HepG2 (cell line): ENCODE results near the gene PTPRN. TPM values are rescaled to one million over a fixed set of nuclear protein-coding genes. Genes with fewer than 3 reads are reported as not detected.

Source experiments
- AGO1 ChIP-seq: fragments of 200-400 bp; formaldehyde crosslinking; IDR thresholded peaks from 2 replicates; pipeline ENCODE4 v1.6.1; 2017; ENCODE audit warnings: mild to moderate bottlenecking, low read depth, low read length, moderate library complexity; ENCODE audit not compliant: poor library complexity, severe bottlenecking
- ARNT2 ChIP-seq: sonication (generic); formaldehyde crosslinking; IDR thresholded peaks from 2 replicates; pipeline ENCODE4 v1.8.0; 2022; ENCODE audit warnings: mild to moderate bottlenecking, low read depth, missing genetic modification reagents, moderate library complexity
- BORCS8-MEF2B ChIP-seq: sonication (generic); formaldehyde crosslinking; IDR thresholded peaks from 2 replicates; pipeline ENCODE4 v1.8.0; 2022; ENCODE audit warnings: mild to moderate bottlenecking, missing genetic modification reagents
- CERS6 ChIP-seq: sonication (generic); formaldehyde crosslinking; IDR thresholded peaks from 2 replicates; pipeline ENCODE4 v1.5.0; 2020; ENCODE audit warnings: missing genetic modification reagents
- CTCF ChIP-seq: sonication (generic); formaldehyde crosslinking; IDR thresholded peaks from 2 replicates; pipeline ENCODE4 v1.5.0; 2020; ENCODE audit warnings: mild to moderate bottlenecking, missing genetic modification reagents, moderate library complexity
- HNRNPL ChIP-seq: fragments of 200-400 bp; formaldehyde crosslinking; IDR thresholded peaks from 2 replicates; pipeline ENCODE4 v1.6.1; 2017; ENCODE audit warnings: mild to moderate bottlenecking, low read depth, low read length
- MAX ChIP-seq: IDR thresholded peaks from 2 replicates; pipeline ENCODE4 v1.6.1; 2012; ENCODE audit warnings: inconsistent platforms
- MTA3 ChIP-seq: sonication (generic); formaldehyde crosslinking; IDR thresholded peaks from 2 replicates; pipeline ENCODE4 v1.4.0; 2020; ENCODE audit warnings: missing genetic modification reagents
- MTF1 ChIP-seq: sonication (generic); formaldehyde crosslinking; IDR thresholded peaks from 2 replicates; pipeline ENCODE4 v1.5.0; 2020; ENCODE audit warnings: missing genetic modification reagents
- MTF2 ChIP-seq: sonication (generic); formaldehyde crosslinking; IDR thresholded peaks from 2 replicates; pipeline ENCODE4 v1.5.0; 2020; ENCODE audit warnings: missing genetic modification reagents, borderline replicate concordance
- NFYB ChIP-seq: sonication (generic); formaldehyde crosslinking; IDR thresholded peaks from 2 replicates; pipeline ENCODE4 v1.4.0; 2020; ENCODE audit warnings: missing genetic modification reagents
- NONO ChIP-seq, 2 experiments: fragments of 450-650 bp in 1 of 2; sonication (generic) in 1 of 2; formaldehyde crosslinking in 1 of 2; IDR thresholded peaks in 1 of 2; conservative IDR thresholded peaks in 1 of 2; 2 replicates each; pipeline versions ENCODE4 v1.6.1 to v1.8.0; 2017 to 2022; ENCODE audit warnings: mild to moderate bottlenecking in 1 of 2, missing genetic modification reagents in 1 of 2, moderate library complexity in 1 of 2
- NR2C2 ChIP-seq: sonication (generic); formaldehyde crosslinking; IDR thresholded peaks from 2 replicates; pipeline ENCODE4 v1.4.0; 2020; ENCODE audit warnings: missing genetic modification reagents, mild to moderate bottlenecking, moderate library complexity, borderline replicate concordance
- SRF ChIP-seq: IDR thresholded peaks from 2 replicates; pipeline ENCODE4 v1.6.1; 2011; ENCODE audit warnings: mild to moderate bottlenecking, low read depth, low read length, moderate library complexity
- SRSF9 ChIP-seq: fragments of 200-400 bp; formaldehyde crosslinking; IDR thresholded peaks from 2 replicates; pipeline ENCODE4 v1.6.1; 2018; ENCODE audit warnings: borderline replicate concordance, mild to moderate bottlenecking, low read depth, low read length; ENCODE audit not compliant: insufficient read depth, poor library complexity, severe bottlenecking
- STAT6 ChIP-seq: sonication (generic); formaldehyde crosslinking; IDR thresholded peaks from 2 replicates; pipeline ENCODE4 v1.4.0; 2020; ENCODE audit warnings: missing genetic modification reagents, mild to moderate bottlenecking, borderline replicate concordance
- TCF12 ChIP-seq, 2 experiments: fragments of 450-650 bp in 1 of 2; sonication (generic) in 1 of 2; formaldehyde crosslinking in 1 of 2; IDR thresholded peaks; 2 replicates each; pipeline versions ENCODE4 v1.6.1 to v1.8.0; 2017 to 2022; ENCODE audit warnings: antibody characterized with exemption in 1 of 2, mild to moderate bottlenecking in 1 of 2, missing genetic modification reagents in 1 of 2, moderate library complexity in 1 of 2
- TOE1 ChIP-seq: sonication (generic); formaldehyde crosslinking; IDR thresholded peaks from 2 replicates; pipeline ENCODE4 v1.4.0; 2020; ENCODE audit warnings: mild to moderate bottlenecking, missing genetic modification reagents
- ZNF17 ChIP-seq: sonication (generic); formaldehyde crosslinking; IDR thresholded peaks from 2 replicates; pipeline ENCODE4 v1.5.0; 2020; ENCODE audit warnings: mild to moderate bottlenecking, missing genetic modification reagents
- ZNF20 ChIP-seq: sonication (generic); formaldehyde crosslinking; IDR thresholded peaks from 2 replicates; pipeline ENCODE4 v1.4.0; 2020; ENCODE audit warnings: mild to moderate bottlenecking, moderate library complexity, missing genetic modification reagents
- ZNF3 ChIP-seq: IDR thresholded peaks from 2 replicates; pipeline ENCODE4 v1.7.0; 2017; ENCODE audit warnings: inconsistent platforms
- ZNF546 ChIP-seq: sonication (generic); formaldehyde crosslinking; conservative IDR thresholded peaks from 2 replicates; pipeline ENCODE4 v1.8.1; 2023; ENCODE audit warnings: mild to moderate bottlenecking, missing genetic modification reagents
- ZNF773 ChIP-seq: sonication (generic); formaldehyde crosslinking; IDR thresholded peaks from 2 replicates; pipeline ENCODE4 v1.4.0; 2020; ENCODE audit warnings: missing genetic modification reagents, borderline replicate concordance
- ZNF792 ChIP-seq: IDR thresholded peaks from 2 replicates; pipeline ENCODE4 v1.6.1; 2016
- polyA plus RNA-seq, 8 experiments: library from polyadenylated mRNA; depleted of rRNA in 3 of 8; stranded (reverse) in 7 of 8; unstranded in 1 of 8; fragments of >200 nt; fragmentation: Illumina TruSeq in 4 of 8; extraction: Trizol in 4 of 8; gene quantifications; 2 replicates each; pipeline versions ENCODE4 v1.2.1 to v1.2.3, GENCODE V29; 2011 to 2016; ENCODE audit warnings: low read depth in 4 of 8, missing spikeins in 1 of 8, mixed read lengths in 1 of 8; ENCODE audit not compliant: insufficient read depth in 1 of 8
- total RNA-seq, 5 experiments: library from RNA; depleted of rRNA; stranded (reverse); fragments of >200 nt; fragmentation: Illumina TruSeq; extraction: Trizol; gene quantifications; 2 replicates each; pipeline ENCODE4 v1.2.3, GENCODE V29; 2016; ENCODE audit warnings: low read depth in 1 of 5

Gene PTPRN
- total and polyA plus RNA-seq, 2 of the 13 experiments (the other 11 are each of a cell fraction or from before 2014, with no cell fraction given): 0.26 TPM; not detected in 1

- TF ChIP-seq CTCF (CRISPR knock-in tag): no peak
- TF ChIP-seq ZNF792 (CRISPR knock-in tag): peak; percentile 93
- TF ChIP-seq ZNF546 (CRISPR knock-in tag): peak; percentile 76; the same call in 1 of the 2 replicates
- TF ChIP-seq SRSF9: no peak
- no peak for TF ChIP-seq ZNF20 (CRISPR knock-in tag)
- peak; percentile 50; the same call in 1 of the 2 replicates for TF ChIP-seq MAX
- no peak for TF ChIP-seq ZNF17 (CRISPR knock-in tag)
- TF ChIP-seq CERS6 (CRISPR knock-in tag): no peak
- TF ChIP-seq AGO1: no peak
- no peak for TF ChIP-seq STAT6 (CRISPR knock-in tag)
- no peak; the same call in 1 of the 2 replicates for TF ChIP-seq MTF2 (CRISPR knock-in tag)
- TF ChIP-seq BORCS8-MEF2B: peak; percentile 89
- TF ChIP-seq NR2C2: no peak
- no peak for TF ChIP-seq ZNF3
- peak; percentile 91 for TF ChIP-seq ARNT2 (CRISPR knock-in tag)
- TF ChIP-seq ZNF773: peak; percentile 91; the same call in 1 of the 2 replicates
- no peak for TF ChIP-seq HNRNPL
- TF ChIP-seq NONO (IDR thresholded peaks at IDR 0.05): no peak
- no peak for TF ChIP-seq NONO (CRISPR knock-in tag; conservative IDR thresholded peaks at IDR 0.05)
- TF ChIP-seq MTF1 (CRISPR knock-in tag): no peak; the same call in 1 of the 2 replicates
- no peak for TF ChIP-seq TCF12 (IDR thresholded peaks at IDR 0.05)
- no peak for TF ChIP-seq TCF12 (CRISPR knock-in tag; IDR thresholded peaks at IDR 0.05)
- TF ChIP-seq NFYB (CRISPR knock-in tag): peak; percentile 32; the same call in 1 of the 2 replicates
- TF ChIP-seq MTA3 (CRISPR knock-in tag): 0 out of 2 replicates have a peak, but pooled peaks have one; percentile 25
- TF ChIP-seq SRF: no peak
- TF ChIP-seq TOE1 (CRISPR knock-in tag): no peak
Observed at GRCh38 chr2:219331560-219332213, 22.5 kb upstream of the PTPRN start (continued).
